ENCODE results near the gene MMP23B.
"Not testable (repeated sequence)": the region's sequence is repeated elsewhere in the genome, so short reads cannot be mapped to it uniquely, and the experiment has no call there.

Gene MMP23B

GRCh38 chr1:1662830-1663560 is 31.0 kb downstream of the MMP23B start:
- DNase-seq (ENCODE audit: low spot score): not testable (repeated sequence)

- DNase-seq (ENCODE audit: low spot score): not testable (repeated sequence)
Measured at GRCh38 chr1:1664318-1664717, 32.3 kb downstream of the MMP23B start.

- DNase-seq (ENCODE audit: low spot score): no peak
- no peak for TF ChIP-seq CTCF (IDR thresholded peaks at IDR 0.05; ENCODE audit: extremely low read depth, missing control alignments)
Measured at GRCh38 chr1:1664941-1665814, 33.2 kb downstream of the MMP23B start.

- no peak for DNase-seq (ENCODE audit: low spot score)
- peak; percentile 31 for TF ChIP-seq CTCF (IDR thresholded peaks at IDR 0.05; ENCODE audit: extremely low read depth, missing control alignments)
Measured at GRCh38 chr1:1665815-1666251, 33.9 kb downstream of the MMP23B start.

GRCh38 chr1:1666526-1666925 is 34.6 kb downstream of the MMP23B start:
- TF ChIP-seq CTCF (IDR thresholded peaks at IDR 0.05; ENCODE audit: extremely low read depth, missing control alignments): no peak
- DNase-seq (ENCODE audit: low spot score): no peak

- DNase-seq (ENCODE audit: low spot score): no peak
- TF ChIP-seq CTCF (IDR thresholded peaks at IDR 0.05; ENCODE audit: extremely low read depth, missing control alignments): no peak
Measured at GRCh38 chr1:1669468-1670440, 37.8 kb downstream of the MMP23B start.

- DNase-seq (ENCODE audit: low spot score): no peak
- TF ChIP-seq CTCF (IDR thresholded peaks at IDR 0.05; ENCODE audit: extremely low read depth, missing control alignments): no peak
Measured at GRCh38 chr1:1670866-1671265, 38.9 kb downstream of the MMP23B start.

Data from GM20000 (cell line).